SK-N-MC (cell line): ENCODE measurements around the gene ADAMTS12.

Experiments used
- DNase-seq: peaks from one replicate; pipeline ENCODE4 v3.0.0-alpha.2; 2011; ENCODE audit warnings: low read depth, low spot score
- H3K27ac ChIP-seq: fragments of 200-600 bp; sonication (generic); 2 replicates; pipeline ENCODE4 v1.5.1; 2016; ENCODE audit warnings: mixed run types
- H3K36me3 ChIP-seq: fragments of 200-600 bp; sonication (generic); 2 replicates; pipeline ENCODE4 v1.6.1; 2017; ENCODE audit warnings: antibody characterized with exemption, low read length, mixed read lengths; ENCODE audit not compliant: insufficient read depth
- H3K4me3 ChIP-seq: fragments of 200-600 bp; sonication (generic); 2 replicates; pipeline ENCODE4 v1.5.1; 2016
- H3K9ac ChIP-seq: fragments of 200-600 bp; sonication (generic); 2 replicates; pipeline ENCODE4 v1.8.0; 2017; ENCODE audit warnings: mixed run types, mixed read lengths; ENCODE audit not compliant: insufficient read length
- H3K9me3 ChIP-seq: fragments of 200-600 bp; sonication (generic); 2 replicates; pipeline ENCODE4 v1.6.1; 2017; ENCODE audit warnings: low read depth, mild to moderate bottlenecking, antibody characterized with exemption, low read length, moderate library complexity, mixed read lengths
- EZH2 ChIP-seq: fragments of 200-600 bp; sonication (generic); IDR thresholded peaks from one replicate; pipeline ENCODE4 v1.6.1; 2017; ENCODE audit warnings: antibody characterized with exemption
- FOXP2 ChIP-seq: optimal IDR thresholded peaks from 2 replicates; pipeline ENCODE3; 2011; ENCODE audit warnings: mild to moderate bottlenecking, moderate library complexity; ENCODE audit not compliant: insufficient read depth; ENCODE audit errors: extremely low read length, control extremely low read depth
- POLR2AphosphoS5 ChIP-seq: IDR thresholded peaks from 2 replicates; pipeline ENCODE4 v1.6.1; 2012; ENCODE audit warnings: mild to moderate bottlenecking, low read depth, low read length, borderline replicate concordance

Gene ADAMTS12

DNA sequence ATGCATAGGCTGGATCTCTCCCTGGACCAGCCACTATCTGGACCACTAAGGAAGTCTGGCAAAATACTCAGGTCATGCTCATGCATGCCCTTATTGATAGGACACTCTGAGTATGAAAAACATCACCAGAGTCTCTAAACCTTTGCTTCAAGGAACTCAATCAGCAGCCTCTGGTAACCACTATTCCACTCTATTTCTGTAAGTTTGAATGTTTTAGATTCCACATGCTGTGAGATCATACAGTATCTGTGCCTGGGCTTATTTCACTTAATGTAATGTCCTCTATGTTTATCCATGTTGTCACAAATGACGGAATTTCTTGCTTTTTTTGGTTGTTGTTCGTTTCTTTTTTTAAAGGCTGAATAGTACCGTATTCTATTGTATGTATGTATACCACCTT is 382.8 kb downstream of the ADAMTS12 start:
- Histone ChIP-seq H3K4me3 (no peak overlapping the region), H3K27ac (no peak overlapping the region), H3K9me3 (no peaks in the 10 kb centered on the region), H3K36me3 (no peaks in the 10 kb centered on the region), H3K9ac (no peak overlapping the region)
- no peak for DNase-seq
- TF ChIP-seq POLR2AphosphoS5 (no peak), FOXP2 (no peak)

DNA sequence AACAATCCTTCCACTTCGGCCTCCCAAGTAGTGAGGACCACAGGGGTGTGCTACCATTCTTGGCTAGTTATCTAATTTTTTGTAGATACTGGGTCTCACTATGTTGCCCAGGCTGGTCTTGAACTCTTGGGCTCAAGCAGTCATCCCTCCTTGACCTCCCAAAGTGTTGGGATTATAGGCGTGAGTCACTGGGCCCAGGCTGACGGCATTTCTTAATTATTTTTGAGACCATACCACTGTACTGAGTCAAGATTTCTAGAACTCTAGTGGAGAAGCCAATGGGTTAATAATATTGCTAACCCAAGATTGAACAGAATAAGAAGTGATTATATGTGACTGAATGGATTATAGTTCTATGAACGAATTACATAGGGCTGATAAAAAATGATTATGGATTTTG is 384.4 kb downstream of the ADAMTS12 start:
- no peak for DNase-seq
- no peaks in the 10 kb centered on the region for H3K36me3 ChIP-seq
- no peak for TF ChIP-seq POLR2AphosphoS5
- H3K9ac ChIP-seq = no peak overlapping the region
- H3K4me3 ChIP-seq = no peak overlapping the region
- H3K9me3 ChIP-seq = no peaks in the 10 kb centered on the region
- H3K27ac ChIP-seq = no peak overlapping the region

DNA sequence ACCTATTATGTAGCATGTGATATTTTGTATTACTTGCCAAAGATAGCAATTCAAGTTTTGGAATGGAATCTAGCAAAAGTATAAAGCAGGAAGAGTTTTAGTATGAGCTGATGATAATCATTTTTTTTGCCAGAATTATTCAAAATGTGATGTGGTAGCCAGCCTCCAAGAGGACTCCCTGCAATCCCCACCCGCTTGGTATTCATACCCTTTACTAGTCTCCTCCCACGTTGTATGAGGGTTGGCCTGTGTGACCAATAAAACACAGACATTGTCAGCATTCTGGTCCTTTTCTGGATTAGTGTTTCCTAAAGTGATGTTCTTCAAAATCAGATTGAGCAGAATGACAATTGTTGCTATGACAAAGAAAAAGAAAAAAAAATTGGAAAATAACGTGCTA is 387.2 kb downstream of the ADAMTS12 start:
- TF ChIP-seq FOXP2 = no peak
- TF ChIP-seq POLR2AphosphoS5 = no peak
- TF ChIP-seq EZH2 = no peak
- DNase-seq = no peak
- H3K4me3 ChIP-seq = no peak overlapping the region
- H3K36me3 ChIP-seq = no peaks in the 10 kb centered on the region
- H3K9me3 ChIP-seq = no peaks in the 10 kb centered on the region
- no peak overlapping the region for H3K27ac ChIP-seq
- no peak overlapping the region for H3K9ac ChIP-seq

DNA sequence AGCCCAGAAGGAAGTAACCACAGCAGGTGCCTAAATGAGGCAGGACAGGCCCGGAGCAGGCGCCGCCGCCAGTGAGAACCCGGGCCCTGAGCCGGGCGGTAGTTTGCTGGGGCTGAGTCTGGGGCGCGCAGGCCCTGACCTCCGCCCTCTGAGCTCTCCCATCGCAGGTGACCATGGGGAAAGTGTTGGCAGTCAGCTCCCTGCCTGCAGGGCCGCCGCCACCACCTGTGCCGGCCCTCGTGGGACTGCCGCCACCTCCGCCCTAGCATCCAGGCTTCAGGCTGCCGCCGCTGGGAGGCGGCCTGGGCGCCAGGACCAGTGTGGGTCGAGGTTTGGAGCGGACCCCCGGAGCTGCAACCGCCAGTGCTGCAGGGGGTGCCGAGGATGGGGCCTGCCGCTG is 389.9 kb downstream of the ADAMTS12 start:
- Histone ChIP-seq H3K4me3 (no peak overlapping the region), H3K9ac (no peak overlapping the region), H3K36me3 (no peaks in the 10 kb centered on the region), H3K27ac (no peak overlapping the region), H3K9me3 (no peaks in the 10 kb centered on the region)
- DNase-seq = no peak
- TF ChIP-seq FOXP2 = no peak
- TF ChIP-seq EZH2 = no peak
- no peak for TF ChIP-seq POLR2AphosphoS5

DNA sequence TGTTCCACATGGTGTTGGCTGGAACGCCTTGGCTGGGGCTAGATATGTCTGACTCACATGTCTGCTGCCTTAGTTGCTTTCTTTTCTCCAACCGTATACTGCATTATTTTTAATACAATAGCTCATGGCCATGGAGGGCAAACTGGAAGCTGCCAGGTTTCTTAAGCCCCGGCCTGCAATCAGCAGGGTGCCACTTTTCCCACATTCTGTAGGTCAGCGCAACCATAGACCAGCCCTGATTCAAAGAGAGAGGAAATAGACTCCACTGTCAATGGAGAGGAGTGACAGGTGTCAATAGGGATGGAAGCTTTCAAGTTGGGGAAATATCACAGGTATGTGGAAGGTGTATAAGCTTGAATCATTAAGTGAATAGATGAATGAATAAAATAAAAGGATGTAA is 390.5 kb downstream of the ADAMTS12 start:
- Histone ChIP-seq H3K27ac (no peak overlapping the region), H3K4me3 (no peak overlapping the region), H3K9me3 (no peaks in the 10 kb centered on the region), H3K36me3 (no peaks in the 10 kb centered on the region), H3K9ac (no peak overlapping the region)
- no peak for TF ChIP-seq POLR2AphosphoS5
- TF ChIP-seq FOXP2 = no peak
- TF ChIP-seq EZH2 = no peak
- DNase-seq = no peak

DNA sequence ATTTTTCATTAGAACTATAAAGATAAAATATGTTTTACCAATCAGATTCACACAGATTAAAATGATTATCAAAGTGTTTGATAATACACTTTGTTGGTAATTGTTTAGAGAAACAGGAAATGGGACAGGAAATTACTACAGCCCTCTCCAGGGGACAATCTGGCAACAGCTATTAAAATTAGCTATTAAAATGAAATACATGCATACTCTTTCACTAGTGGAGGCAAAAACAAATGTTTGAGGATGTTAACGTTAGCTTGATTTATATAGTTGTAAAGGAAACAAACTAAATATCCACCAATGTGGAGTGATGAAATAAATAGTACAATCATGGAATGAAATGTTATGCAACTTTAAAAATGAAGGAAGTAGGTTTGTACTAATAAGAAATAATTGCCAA is 397.3 kb downstream of the ADAMTS12 start:
- no peak overlapping the region for H3K27ac ChIP-seq
- peak; percentile 89 for DNase-seq
- TF ChIP-seq POLR2AphosphoS5 (peak; percentile 59; the same call in 1 of the 2 replicates), EZH2 (no peak), FOXP2 (no peak)
- no peaks in the 10 kb centered on the region for H3K9me3 ChIP-seq
- H3K4me3 ChIP-seq = peak overlapping the region; percentile 38; the same call in 1 of the 2 replicates
- H3K36me3 ChIP-seq = no peaks in the 10 kb centered on the region
- H3K9ac ChIP-seq = no peak overlapping the region

DNA sequence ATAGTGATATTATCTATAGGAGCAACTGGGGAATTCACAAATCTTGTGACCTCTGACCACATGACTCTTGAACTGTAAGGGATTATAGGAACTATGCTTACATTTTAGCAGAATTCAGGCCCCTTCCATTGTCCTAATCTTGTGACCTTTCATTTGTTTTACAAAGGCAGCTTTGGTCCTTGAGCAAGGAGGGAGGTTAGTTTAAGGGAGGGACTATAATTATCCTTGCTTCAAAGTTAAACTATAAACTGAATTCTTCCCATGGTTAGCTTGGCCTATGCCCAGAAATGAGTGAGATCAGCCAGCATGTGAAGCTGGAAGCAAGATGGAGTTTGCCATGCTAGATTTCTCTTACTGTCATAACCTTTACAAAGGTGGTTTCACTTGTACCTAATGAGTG is 399.8 kb downstream of the ADAMTS12 start:
- Histone ChIP-seq H3K4me3 (no peak overlapping the region), H3K9ac (no peak overlapping the region), H3K36me3 (no peaks in the 10 kb centered on the region), H3K27ac (no peak overlapping the region), H3K9me3 (no peaks in the 10 kb centered on the region)
- TF ChIP-seq EZH2 = no peak
- no peak for TF ChIP-seq FOXP2
- no peak for TF ChIP-seq POLR2AphosphoS5
- no peak for DNase-seq

DNA sequence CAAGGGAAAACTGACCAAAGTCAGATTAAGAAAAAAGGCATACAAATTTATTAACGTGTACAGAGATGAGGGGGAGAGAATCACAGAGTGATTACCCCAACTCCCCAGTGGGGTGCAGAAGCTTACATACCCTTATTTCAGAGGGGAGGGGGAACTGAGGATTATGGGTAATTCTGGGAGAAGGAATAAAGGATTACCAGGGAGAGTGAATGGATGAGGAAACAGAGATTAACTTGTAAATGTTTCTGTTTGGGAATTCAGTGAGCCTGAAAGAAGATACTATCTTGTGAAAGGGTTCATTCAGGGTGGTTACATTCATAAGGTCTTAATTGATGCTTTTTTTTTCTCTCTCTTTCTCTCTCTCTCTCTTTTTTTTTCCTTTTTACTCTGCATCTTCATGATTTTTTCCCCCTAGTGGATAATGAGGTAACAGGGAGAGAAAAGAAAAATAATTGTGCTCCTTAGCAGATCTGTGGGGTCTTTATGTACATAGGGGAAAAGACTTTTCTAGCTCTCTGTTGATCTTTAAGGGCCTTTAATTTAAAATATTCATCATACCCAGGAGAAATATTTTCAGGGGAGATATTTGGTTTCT is 401.6 kb downstream of the ADAMTS12 start:
- no peak overlapping the region for H3K9ac ChIP-seq
- DNase-seq = no peak
- H3K36me3 ChIP-seq = no peaks in the 10 kb centered on the region
- no peak overlapping the region for H3K4me3 ChIP-seq
- no peak overlapping the region for H3K27ac ChIP-seq
- TF ChIP-seq POLR2AphosphoS5 (no peak), FOXP2 (no peak), EZH2 (no peak)
- H3K9me3 ChIP-seq = no peaks in the 10 kb centered on the region

DNA sequence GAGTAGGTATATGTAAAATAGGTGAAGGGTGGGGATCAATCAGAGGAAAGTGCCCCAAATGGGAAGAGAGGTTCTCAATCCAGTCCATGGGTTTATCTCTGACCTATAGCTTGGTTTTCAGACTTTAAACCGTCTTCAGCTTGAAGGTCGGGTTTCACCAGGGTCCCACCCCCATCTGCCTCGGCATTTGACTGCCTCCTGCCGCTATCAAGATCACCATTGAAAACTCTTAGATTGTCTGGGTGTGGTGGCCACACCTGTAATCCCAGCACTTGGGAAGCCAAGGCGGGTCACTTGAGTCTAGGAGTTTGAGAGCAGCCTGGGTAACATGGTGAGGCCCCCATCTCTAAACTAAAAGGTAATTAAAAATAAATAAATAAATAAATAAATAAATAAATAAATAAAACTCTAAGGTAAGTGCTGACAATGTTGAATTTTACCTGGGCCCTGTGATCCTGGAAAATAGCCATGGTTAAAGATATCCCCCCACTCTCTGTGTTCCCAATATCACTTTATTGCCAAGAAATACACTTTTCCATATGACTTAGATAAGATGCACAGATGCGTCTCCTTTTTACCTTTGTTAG is 402.2 kb downstream of the ADAMTS12 start:
- no peak for DNase-seq
- Histone ChIP-seq H3K36me3 (no peaks in the 10 kb centered on the region), H3K9ac (no peak overlapping the region)

More for the DNA sequence above, 402.2 kb downstream of the ADAMTS12 start:
- H3K27ac ChIP-seq = no peak overlapping the region
- TF ChIP-seq POLR2AphosphoS5 (no peak), FOXP2 (no peak), EZH2 (no peak)
- no peaks in the 10 kb centered on the region for H3K9me3 ChIP-seq
- no peak overlapping the region for H3K4me3 ChIP-seq
